HCT116 (cell line): ENCODE measurements around the gene FRMD4A. TPM values are rescaled to one million over a fixed set of nuclear protein-coding genes. Genes with fewer than 3 reads are reported as not detected.

Experiments used
- ATAC-seq: fragments of 200-7000 bp; cut with Tn5 transposase; 2 replicates; pipeline ENCODE4 v1.9.1; 2020; ENCODE audit warnings: mild to moderate bottlenecking, moderate library complexity
- BruUV-seq: library from RNA; stranded (reverse); fragments of 400-500 nt; replicated peaks from 2 replicates; lab custom pipeline; 2021; lab: Mats Ljungman, UMichigan
- CTCF ChIA-PET: fragments of 300-600 bp; sonication (Branson Sonifier 250); formaldehyde crosslinking; loops from one replicate; lab custom pipeline; 2021; ENCODE audit warnings: antibody characterized with exemption; lab: Charles Lee
- POLR2A ChIA-PET: fragments of 300-600, 350-600 bp; sonication (Branson Sonifier 250); formaldehyde crosslinking; loops from one replicate; lab custom pipeline; 2021; ENCODE audit warnings: antibody characterized with exemption; lab: Charles Lee
- RAD21 ChIA-PET, 2 experiments: fragments of 300-600 bp; sonication (Branson Sonifier 250); formaldehyde crosslinking; loops; one replicate each; lab custom pipeline; 2023; ENCODE audit warnings: low total read pairs in 2 of 2; ENCODE audit not compliant: uncharacterized antibody in 2 of 2, unreplicated experiment in 2 of 2, low non-redundant PET in 1 of 2; lab: Charles Lee
- DNase-seq: peaks from one replicate; pipeline ENCODE4 v3.0.0-alpha.2; 2010; ENCODE audit warnings: low read depth, low spot score
- H2AFZ ChIP-seq: fragments of 200-600 bp; shearing (Covaris generic), sonication (generic); 2 replicates; pipeline ENCODE4 v1.6.1; 2017; ENCODE audit warnings: low read depth, mixed run types, mixed read lengths, antibody characterized with exemption, low read length; ENCODE audit not compliant: poor library complexity, severe bottlenecking
- H3K27ac ChIP-seq: 2 replicates; pipeline ENCODE4 v1.5.1; 2012; ENCODE audit warnings: low read depth, low read length
- H3K27me3 ChIP-seq: fragments of 200-600 bp; sonication (generic); 2 replicates; pipeline ENCODE4 v1.6.1; 2016; ENCODE audit warnings: mixed run types, low read length, mixed read lengths; ENCODE audit not compliant: insufficient read depth
- H3K36me3 ChIP-seq, 2 experiments: fragments of 200-500 bp in 1 of 2; fragments of 200-600 bp in 1 of 2; sonication (Bioruptor generic) in 1 of 2; sonication (generic) in 1 of 2; 2 replicates each; pipeline versions ENCODE4 v1.5.1 to v1.6.1; 2014 to 2016; ENCODE audit warnings: low read length in 2 of 2, inconsistent platforms in 1 of 2, mixed read lengths in 1 of 2, mixed run types in 1 of 2; ENCODE audit not compliant: insufficient read depth in 2 of 2, control insufficient read depth in 1 of 2
- H3K4me1 ChIP-seq, 2 experiments: fragments of 200-600 bp in 1 of 2; sonication (generic) in 1 of 2; 2 replicates each; pipeline versions ENCODE4 v1.5.1 to v1.6.1; 2012 to 2017; ENCODE audit warnings: low read length in 2 of 2, inconsistent platforms in 1 of 2, mild to moderate bottlenecking in 1 of 2, mixed read lengths in 1 of 2, mixed run types in 1 of 2, moderate library complexity in 1 of 2; ENCODE audit not compliant: insufficient read depth in 2 of 2, control insufficient read depth in 1 of 2
- H3K4me2 ChIP-seq: fragments of 200-600 bp; sonication (generic); 2 replicates; pipeline ENCODE4 v1.6.1; 2017; ENCODE audit warnings: mixed run types, low read length, mixed read lengths
- H3K4me3 ChIP-seq, 2 experiments: fragments of 200-600 bp in 1 of 2; sonication (generic) in 1 of 2; replicated peaks in 1 of 2; 2 replicates each; pipeline ENCODE4 v1.5.1; 2011 to 2016; ENCODE audit warnings: low read length in 2 of 2, control low read depth in 1 of 2, low read depth in 1 of 2, mild to moderate bottlenecking in 1 of 2, mixed read lengths in 1 of 2, mixed run types in 1 of 2
- H3K79me2 ChIP-seq: fragments of 200-600 bp; sonication (generic); 2 replicates; pipeline ENCODE4 v1.6.1; 2017; ENCODE audit warnings: mild to moderate bottlenecking, mixed run types, low read length, moderate library complexity, mixed read lengths; ENCODE audit not compliant: insufficient read depth
- H3K9ac ChIP-seq: fragments of 200-600 bp; sonication (generic); 2 replicates; pipeline ENCODE4 v1.6.1; 2016; ENCODE audit warnings: low read length, mixed read lengths
- H3K9me2 ChIP-seq: fragments of 200-600 bp; sonication (generic), shearing (Covaris generic); 2 replicates; pipeline ENCODE4 v1.6.1; 2017; ENCODE audit warnings: mixed run types, mild to moderate bottlenecking, moderate library complexity; ENCODE audit not compliant: insufficient read depth
- H3K9me3 ChIP-seq, 2 experiments: fragments of 200-500 bp in 1 of 2; fragments of 200-600 bp in 1 of 2; sonication (Bioruptor generic) in 1 of 2; sonication (generic) in 1 of 2; 2 replicates each; pipeline ENCODE4 v1.6.1; 2014 to 2017; ENCODE audit warnings: low read length in 2 of 2, mixed read lengths in 2 of 2, inconsistent platforms in 1 of 2, low read depth in 1 of 2, mild to moderate bottlenecking in 1 of 2, mixed run types in 1 of 2, moderate library complexity in 1 of 2; ENCODE audit not compliant: control insufficient read depth in 1 of 2, insufficient read depth in 1 of 2
- H4K20me1 ChIP-seq: fragments of 200-600 bp; sonication (generic), shearing (Covaris generic); 2 replicates; pipeline ENCODE4 v1.6.1; 2017; ENCODE audit warnings: mixed run types, mild to moderate bottlenecking, moderate library complexity; ENCODE audit not compliant: insufficient read depth
- CBX3 ChIP-seq: IDR thresholded peaks from 2 replicates; pipeline ENCODE4 v1.6.1; 2012; ENCODE audit warnings: low read depth
- ELF1 ChIP-seq: IDR thresholded peaks from 2 replicates; pipeline ENCODE4 v1.6.1; 2012; ENCODE audit warnings: low read depth, borderline replicate concordance
- EZH2 ChIP-seq: fragments of 200-600 bp; sonication (generic); IDR thresholded peaks from 2 replicates; pipeline ENCODE4 v1.6.1; 2017; ENCODE audit warnings: antibody characterized with exemption, mixed run types
- FOSL1 ChIP-seq: IDR thresholded peaks from 2 replicates; pipeline ENCODE4 v1.6.1; 2012; ENCODE audit warnings: low read depth
- POLR2AphosphoS5 ChIP-seq: IDR thresholded peaks from 2 replicates; pipeline ENCODE4 v1.6.1; 2011; ENCODE audit warnings: mild to moderate bottlenecking, low read depth, low read length, moderate library complexity
- REST ChIP-seq: IDR thresholded peaks from 2 replicates; pipeline ENCODE4 v1.6.1; 2012; ENCODE audit warnings: low read depth
- SIN3A ChIP-seq: IDR thresholded peaks from 2 replicates; pipeline ENCODE4 v1.6.1; 2012; ENCODE audit warnings: low read depth
- SP1 ChIP-seq: IDR thresholded peaks from 2 replicates; pipeline ENCODE4 v1.6.1; 2012; ENCODE audit warnings: low read depth
- SRF ChIP-seq: IDR thresholded peaks from 2 replicates; pipeline ENCODE4 v1.6.1; 2012; ENCODE audit warnings: low read depth
- TCF7L2 ChIP-seq: IDR thresholded peaks from 2 replicates; pipeline ENCODE4 v1.7.0; 2011; ENCODE audit warnings: borderline replicate concordance, inconsistent platforms; ENCODE audit not compliant: insufficient read depth, insufficient read length; ENCODE audit errors: extremely low read depth
- YY1 ChIP-seq: IDR thresholded peaks from 2 replicates; pipeline ENCODE4 v1.6.1; 2011; ENCODE audit warnings: low read length, low read depth, moderate library complexity, mild to moderate bottlenecking; ENCODE audit not compliant: insufficient replicate concordance; ENCODE audit errors: extremely low read depth
- ZFX ChIP-seq: fragments of 450-650 bp; IDR thresholded peaks from 2 replicates; pipeline ENCODE4 v1.6.1; 2017
- intact Hi-C: fragments of 100-400 bp; cut with micrococcal nuclease; formaldehyde crosslinking; loops from 2 replicates; pipeline ENCODE4 v1.10.0; 2022
- total RNA-seq: library from RNA; stranded (reverse); gene quantifications from one replicate; pipeline ENCODE4 v1.2.1, GENCODE V29; 2021; ENCODE audit not compliant: unreplicated experiment

Gene FRMD4A
- total RNA-seq, 1 experiment from 2014 or later = 0.20 TPM

GRCh38 chr10:13674645-13675588 lies 655.8 kb downstream of the FRMD4A start:
- Histone ChIP-seq H3K9me2 (no peaks in the 10 kb centered on the region), H3K9me3 (no peaks in the 10 kb centered on the region), H3K79me2 (no peaks in the 10 kb centered on the region), H4K20me1 (no peaks in the 10 kb centered on the region), H3K4me1 (no peaks in the 10 kb centered on the region), H2AFZ (no peak overlapping the region), H3K27me3 (no peaks in the 10 kb centered on the region), H3K9ac (no peak overlapping the region), H3K4me3 (no peak overlapping the region), H3K4me2 (no peak overlapping the region), H3K36me3 (no peaks in the 10 kb centered on the region), H3K27ac (no peak overlapping the region)
- ChIA-PET RAD21 (no interaction called here), CTCF (no interaction called here), POLR2A (no interaction called here)
- ATAC-seq = no peak
- intact Hi-C loops = no loop called here
- no peak for DNase-seq
- no TSS peak for BruUV-seq
- no peak for TF ChIP-seq CBX3
- TF ChIP-seq SIN3A = no peak
- TF ChIP-seq EZH2 = no peak
- TF ChIP-seq ZFX = no peak
- TF ChIP-seq ELF1 = no peak
- no peak for TF ChIP-seq YY1
- TF ChIP-seq SP1 = no peak
- TF ChIP-seq POLR2AphosphoS5 = no peak
- no peak for TF ChIP-seq TCF7L2
- TF ChIP-seq REST = no peak
- TF ChIP-seq SRF = no peak
- no peak for TF ChIP-seq FOSL1
